Measurements from ENCODE around the gene HELB.

HELB gene

DNA sequence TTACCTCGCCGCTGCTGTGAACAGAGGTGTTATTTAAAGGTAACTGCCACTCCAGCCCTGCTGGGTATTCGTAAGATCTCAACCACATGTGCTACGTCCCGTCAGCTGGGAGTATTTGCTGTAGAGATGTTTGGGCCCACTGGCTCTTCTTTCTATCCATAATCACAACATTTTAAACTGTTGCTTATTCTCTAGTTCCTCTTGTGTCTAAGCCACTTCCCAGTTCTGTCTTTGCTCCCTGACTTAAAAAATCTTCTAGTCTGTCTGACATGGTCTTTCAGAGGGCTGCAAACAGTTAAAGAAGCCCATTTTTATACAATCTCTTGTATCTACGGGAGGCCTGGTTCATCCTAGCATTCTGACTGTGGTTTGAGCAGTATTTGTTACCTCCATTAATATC is 33.2 kb upstream of the HELB start:
- DNase-seq (ENCODE audit: extremely low spot score) = no peak
- TF ChIP-seq, protein P1, sequence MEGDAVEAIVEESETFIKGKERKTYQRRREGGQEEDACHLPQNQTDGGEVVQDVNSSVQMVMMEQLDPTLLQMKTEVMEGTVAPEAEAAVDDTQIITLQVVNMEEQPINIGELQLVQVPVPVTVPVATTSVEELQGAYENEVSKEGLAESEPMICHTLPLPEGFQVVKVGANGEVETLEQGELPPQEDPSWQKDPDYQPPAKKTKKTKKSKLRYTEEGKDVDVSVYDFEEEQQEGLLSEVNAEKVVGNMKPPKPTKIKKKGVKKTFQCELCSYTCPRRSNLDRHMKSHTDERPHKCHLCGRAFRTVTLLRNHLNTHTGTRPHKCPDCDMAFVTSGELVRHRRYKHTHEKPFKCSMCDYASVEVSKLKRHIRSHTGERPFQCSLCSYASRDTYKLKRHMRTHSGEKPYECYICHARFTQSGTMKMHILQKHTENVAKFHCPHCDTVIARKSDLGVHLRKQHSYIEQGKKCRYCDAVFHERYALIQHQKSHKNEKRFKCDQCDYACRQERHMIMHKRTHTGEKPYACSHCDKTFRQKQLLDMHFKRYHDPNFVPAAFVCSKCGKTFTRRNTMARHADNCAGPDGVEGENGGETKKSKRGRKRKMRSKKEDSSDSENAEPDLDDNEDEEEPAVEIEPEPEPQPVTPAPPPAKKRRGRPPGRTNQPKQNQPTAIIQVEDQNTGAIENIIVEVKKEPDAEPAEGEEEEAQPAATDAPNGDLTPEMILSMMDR (IDR thresholded peaks at IDR 0.05; ENCODE audit: control extremely low read depth, extremely low read depth, low read depth, missing control alignments) = no peak
- CTCF ChIA-PET = interaction anchor here (0.7 to 7.5 kb wide), 20 partner anchors 12 to 593 kb away, joined by 3 to 58 read pairs (median 4); no protein-coding TSS in a partner anchor
- POLR2A ChIA-PET = no interaction called here

DNA sequence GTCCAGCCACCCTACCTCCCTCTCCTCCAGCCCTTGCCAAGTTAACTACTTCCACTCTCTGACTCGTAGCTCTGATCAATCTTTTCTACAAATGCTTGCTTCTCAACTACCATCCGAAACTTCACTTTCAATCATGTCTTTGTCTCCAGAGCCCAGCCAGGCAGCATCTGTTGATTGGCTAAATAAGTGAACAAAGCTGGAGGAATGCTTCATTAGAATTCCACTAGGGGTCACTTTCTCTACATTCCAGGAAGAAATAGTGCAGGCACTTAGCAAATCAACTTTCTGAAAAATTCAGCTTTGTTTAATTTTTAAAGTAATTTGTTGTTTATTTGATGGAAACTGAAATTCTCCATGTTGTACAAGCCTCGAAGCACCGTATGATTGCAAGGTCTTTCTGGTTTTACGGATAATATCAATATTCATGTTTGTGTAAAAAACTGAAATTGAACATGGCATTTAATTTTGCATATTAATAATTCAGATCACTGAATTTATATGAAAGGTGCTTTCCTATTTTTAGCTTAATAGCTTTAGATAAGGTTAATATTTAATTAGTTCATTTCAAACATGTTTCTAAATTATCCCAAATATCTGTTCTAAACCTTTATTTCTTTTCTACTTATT is 32.4 kb upstream of the HELB start:
- CTCF ChIA-PET = interaction anchor here (0.7 to 7.5 kb wide), 28 partner anchors 9 to 592 kb away, joined by 3 to 58 read pairs (median 4); no protein-coding TSS in a partner anchor
- peak; percentile 37 for DNase-seq (ENCODE audit: extremely low spot score)
- POLR2A ChIA-PET = no interaction called here
- TF ChIP-seq, protein P1 (IDR thresholded peaks at IDR 0.05; ENCODE audit: control extremely low read depth, extremely low read depth, low read depth, missing control alignments) = peak; percentile 37

DNA sequence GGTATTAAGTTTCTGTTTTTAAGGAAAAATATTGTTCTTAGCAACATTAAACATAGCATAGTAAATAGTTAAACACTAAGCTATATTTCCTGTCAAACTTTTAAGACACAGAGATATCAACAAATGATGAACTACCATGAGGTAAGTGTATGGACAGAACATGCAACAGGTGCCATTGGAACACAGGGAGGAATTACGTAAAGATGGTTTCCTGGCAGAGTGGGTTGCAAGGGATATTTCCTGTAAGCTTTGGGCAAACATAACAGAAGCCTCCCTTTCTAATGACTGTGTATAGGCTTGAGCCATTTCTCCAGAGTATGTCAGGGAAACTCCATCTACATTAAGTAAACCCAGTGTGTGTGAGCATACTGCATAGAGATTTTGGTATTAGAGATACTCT is 31.7 kb upstream of the HELB start:
- DNase-seq (ENCODE audit: extremely low spot score) = no peak
- TF ChIP-seq, protein P1 (IDR thresholded peaks at IDR 0.05; ENCODE audit: control extremely low read depth, extremely low read depth, low read depth, missing control alignments) = no peak
- ChIA-PET CTCF (interaction anchor here (0.9 to 7.5 kb wide), 18 partner anchors 8 to 438 kb away, joined by 3 to 58 read pairs (median 5); no protein-coding TSS in a partner anchor), POLR2A (no interaction called here)

DNA sequence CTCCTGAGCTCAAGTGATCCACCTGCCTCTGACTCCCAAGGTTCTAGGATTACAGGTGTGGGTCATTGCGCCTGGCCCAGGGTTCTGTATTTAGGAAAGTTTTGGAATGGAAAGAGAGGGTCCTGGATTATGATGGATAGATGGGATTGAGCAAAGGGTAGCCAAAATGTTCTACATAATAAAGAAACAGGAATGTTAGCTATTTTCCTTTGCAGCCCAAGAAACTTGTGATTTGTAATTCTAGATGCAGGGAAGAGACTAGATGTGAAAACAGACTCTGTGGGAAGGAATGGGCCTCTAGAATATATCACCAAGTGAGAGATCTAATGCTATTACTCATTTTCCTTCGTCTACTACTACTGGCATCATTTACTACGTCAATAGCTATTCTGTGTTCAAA is 29.6 kb upstream of the HELB start:
- CTCF ChIA-PET = interaction anchor here (0.9 to 7.5 kb wide), 8 partner anchors 9 to 670 kb away, joined by 3 to 58 read pairs (median 4); partner anchors contain the start of gene HELB

DNA sequence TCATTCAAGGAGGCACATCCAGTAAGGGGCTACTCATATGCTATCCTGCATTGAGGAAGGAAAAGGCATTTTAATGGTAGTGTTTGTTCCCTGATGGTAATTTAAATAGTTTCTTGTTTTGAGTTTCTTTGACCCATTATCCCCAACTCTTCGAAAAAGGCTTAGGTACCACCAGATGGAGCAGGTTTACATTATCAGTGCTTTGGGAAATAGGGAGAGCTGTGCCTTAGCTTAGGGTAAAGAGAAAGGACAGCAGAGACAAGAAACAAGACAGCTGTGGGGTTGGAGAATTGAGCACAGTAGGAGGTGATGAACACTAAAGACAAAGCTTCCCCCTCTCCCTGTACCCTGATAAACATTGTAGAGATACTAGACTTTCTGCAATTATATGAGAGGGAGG is 29.1 kb upstream of the HELB start:
- POLR2A ChIA-PET = no interaction called here
- TF ChIP-seq, protein P1 (IDR thresholded peaks at IDR 0.05; ENCODE audit: control extremely low read depth, extremely low read depth, low read depth, missing control alignments) = no peak
- no peak for DNase-seq (ENCODE audit: extremely low spot score)
- CTCF ChIA-PET = interaction anchor here (1.0 to 7.5 kb wide), 5 partner anchors 8 to 670 kb away, joined by 3 to 58 read pairs (median 4); no protein-coding TSS in a partner anchor

More for the DNA sequence above, 29.6 kb upstream of the HELB start:
- POLR2A ChIA-PET = no interaction called here
- DNase-seq (ENCODE audit: extremely low spot score) = no peak
- TF ChIP-seq, protein P1 (IDR thresholded peaks at IDR 0.05; ENCODE audit: control extremely low read depth, extremely low read depth, low read depth, missing control alignments) = no peak

DNA sequence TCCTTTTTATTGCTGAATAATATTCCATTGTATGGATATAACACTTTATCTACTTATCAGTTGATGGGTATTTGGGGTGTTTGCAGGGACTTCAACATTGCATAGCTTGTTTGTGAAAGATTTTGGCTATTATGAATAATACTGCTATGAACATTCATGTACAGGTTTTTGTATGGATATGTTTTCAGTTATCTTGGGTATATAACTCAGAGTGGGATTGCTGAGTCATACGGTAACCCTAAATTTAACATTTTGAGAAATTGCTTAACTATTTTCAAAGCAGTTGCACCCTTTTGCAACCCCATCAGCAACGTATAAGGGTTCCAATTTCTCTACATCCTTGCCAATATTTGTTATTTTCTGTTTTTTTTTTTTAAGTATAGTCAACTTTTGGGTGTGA is 27.3 kb upstream of the HELB start:
- CTCF ChIA-PET = interaction anchor here (7.5 kb wide), 1 partner anchor 419 kb away, joined by 58 read pairs; no protein-coding TSS in a partner anchor
- POLR2A ChIA-PET = no interaction called here
- TF ChIP-seq, protein P1 (IDR thresholded peaks at IDR 0.05; ENCODE audit: control extremely low read depth, extremely low read depth, low read depth, missing control alignments) = no peak
- no peak for DNase-seq (ENCODE audit: extremely low spot score)

All from GM10248 (cell line).